Thyroid gland (tissue), 4 donors: ENCODE data around the gene COL5A2. TPM values are rescaled to one million over a fixed set of nuclear protein-coding genes. Genes with fewer than 3 reads are reported as not detected.

Experiments
- DNase-seq, 2 donors: peaks; one replicate each; pipeline ENCODE4 v3.0.0-alpha.2; 2019
- H3K27ac ChIP-seq, 3 donors: fragments of 200-600 bp; sonication (generic); 1 replicate in 2 of 3; 2 replicates in 1 of 3; pipeline ENCODE4 v1.5.1; 2016 to 2019; ENCODE audit warnings: mild to moderate bottlenecking in 1 of 3, moderate library complexity in 1 of 3
- H3K27me3 ChIP-seq: fragments of 200-600 bp; sonication (generic); one replicate; pipeline ENCODE4 v1.5.1; 2019
- H3K36me3 ChIP-seq, 2 donors: fragments of 200-600 bp; sonication (generic); one replicate each; pipeline ENCODE4 v1.5.1; 2016 to 2019
- H3K4me1 ChIP-seq, 2 donors: fragments of 200-600 bp; sonication (generic); one replicate each; pipeline ENCODE4 v1.5.1; 2017 to 2019
- H3K4me3 ChIP-seq, 3 donors: fragments of 200-600 bp; sonication (generic); replicated peaks in 1 of 3; 1 replicate in 2 of 3; 2 replicates in 1 of 3; pipeline ENCODE4 v1.5.1; 2016; ENCODE audit warnings: mild to moderate bottlenecking in 1 of 3
- H3K9me3 ChIP-seq: fragments of 200-600 bp; sonication (generic); one replicate; pipeline ENCODE4 v1.5.1; 2017
- CTCF ChIP-seq, 6 experiments: fragments of 200-600 bp in 3 of 6; fragments of 450-650 bp in 3 of 6; sonication (generic) in 3 of 6; IDR thresholded peaks; one replicate each; pipeline ENCODE4 v1.5.1; 2016 to 2019; ENCODE audit warnings: antibody characterized with exemption in 6 of 6, mild to moderate bottlenecking in 2 of 6, inconsistent platforms in 1 of 6, moderate library complexity in 1 of 6
- POLR2A ChIP-seq, 2 donors: fragments of 450-650 bp; IDR thresholded peaks; one replicate each; pipeline ENCODE4 v1.6.1; 2017; ENCODE audit warnings: antibody characterized with exemption in 2 of 2, mild to moderate bottlenecking in 2 of 2, moderate library complexity in 1 of 2
- WGBS, 2 donors: methylation state at CpG; one replicate each; pipeline ENCODE4 v1.1.5; 2017; 5-methylcytosine and 5-hydroxymethylcytosine counted together
- intact Hi-C: fragments of 100-400 bp; cut with DNase I; formaldehyde crosslinking; loops from one replicate; pipeline ENCODE4 v1.15.1; 2023
- total RNA-seq, 4 donors: library from RNA; depleted of rRNA; stranded (reverse); fragments of >200 nt; gene quantifications; one replicate each; pipeline ENCODE4 v1.2.3, GENCODE V29; 2016

The COL5A2 gene
- total RNA-seq, 4 donors from 2014 or later: 10.9 to 22.5 (median 17.5) TPM

- Histone ChIP-seq H3K36me3 (no peaks in the 10 kb centered on the region), H3K27me3 (no peaks in the 10 kb centered on the region), H3K4me3 (no peak overlapping the region), H3K4me1 (peaks cover 0 to 6% of the 10 kb centered on the region in 2 donors), H3K27ac (peak overlapping the region in 2 of 3 donors; percentile 63 to 64), H3K9me3 (no peaks in the 10 kb centered on the region)
- WGBS, 2 donors: 54 to 69% methylated on average over 7 of the region's 7 CpGs
- intact Hi-C loops: no loop called here
- TF ChIP-seq POLR2A (IDR thresholded peaks at IDR 0.05) (no peak), CTCF (IDR thresholded peaks at IDR 0.05) (no peak)
- DNase-seq: no peak
These were observed 30.9 kb upstream of the COL5A2 start for GRCh38 chr2:189210250-189211087.

GRCh38 chr2:189208254-189208653 lies 28.7 kb upstream of the COL5A2 start:
- Histone ChIP-seq H3K27me3 (no peaks in the 10 kb centered on the region), H3K4me3 (no peak overlapping the region), H3K36me3 (no peaks in the 10 kb centered on the region), H3K4me1 (peaks cover 0 to 6% of the 10 kb centered on the region in 2 donors), H3K9me3 (no peaks in the 10 kb centered on the region), H3K27ac (no peak overlapping the region)
- no peak for TF ChIP-seq POLR2A (IDR thresholded peaks at IDR 0.05)
- no peak for TF ChIP-seq CTCF (IDR thresholded peaks at IDR 0.05)
- no peak for DNase-seq
- intact Hi-C loops: no loop called here
- WGBS, 2 donors: 65% methylated on average over 1 of the region's 1 CpG

GRCh38 chr2:189204322-189204941 lies 24.9 kb upstream of the COL5A2 start:
- Histone ChIP-seq H3K4me3 (no peak overlapping the region), H3K36me3 (no peaks in the 10 kb centered on the region), H3K4me1 (peaks cover 0 to 5% of the 10 kb centered on the region in 2 donors), H3K9me3 (no peaks in the 10 kb centered on the region), H3K27me3 (no peaks in the 10 kb centered on the region), H3K27ac (no peak overlapping the region)
- intact Hi-C loops: no loop called here
- TF ChIP-seq CTCF (IDR thresholded peaks at IDR 0.05): no peak
- TF ChIP-seq POLR2A (IDR thresholded peaks at IDR 0.05): no peak
- 76 to 88% methylated on average over 3 of the region's 3 CpGs for WGBS, 2 donors
- no peak for DNase-seq

- no peaks in the 10 kb centered on the region for H3K36me3 ChIP-seq
- no peak for TF ChIP-seq POLR2A (IDR thresholded peaks at IDR 0.05)
- no peak for TF ChIP-seq CTCF (IDR thresholded peaks at IDR 0.05)
- DNase-seq: no peak
- WGBS, 2 donors: 92 to 93% methylated on average over 4 of the region's 4 CpGs
- H3K4me1 ChIP-seq: no peaks in the 10 kb centered on the region
- H3K9me3 ChIP-seq: no peaks in the 10 kb centered on the region
- no peak overlapping the region for H3K4me3 ChIP-seq
- intact Hi-C loops: no loop called here
- H3K27ac ChIP-seq: no peak overlapping the region
- H3K27me3 ChIP-seq: no peaks in the 10 kb centered on the region
These were observed 23.7 kb upstream of the COL5A2 start for GRCh38 chr2:189203177-189203799.

- TF ChIP-seq POLR2A (IDR thresholded peaks at IDR 0.05): no peak
- no peak for TF ChIP-seq CTCF (IDR thresholded peaks at IDR 0.05)
- no peaks in the 10 kb centered on the region for H3K9me3 ChIP-seq
- no peak for DNase-seq
- H3K27ac ChIP-seq: no peak overlapping the region
- H3K27me3 ChIP-seq: no peaks in the 10 kb centered on the region
- no peak overlapping the region for H3K4me3 ChIP-seq
- H3K36me3 ChIP-seq: no peaks in the 10 kb centered on the region
- no peaks in the 10 kb centered on the region for H3K4me1 ChIP-seq
- intact Hi-C loops: no loop called here
These were observed 20.2 kb upstream of the COL5A2 start for GRCh38 chr2:189199797-189200196.
